Ecto neural progenitor cell (in vitro differentiated cells): ENCODE data around the gene VTCN1.
"Not testable (repeated sequence)": the region's sequence is repeated elsewhere in the genome, so short reads cannot be mapped to it uniquely, and the experiment has no call there.

Experiments
- DNase-seq: peaks from one replicate; pipeline ENCODE4 v3.0.0-alpha.2; 2018; ENCODE audit warnings: low spot score

Gene VTCN1

GRCh38 chr1:117166076-117166475, 44.7 kb downstream of the VTCN1 start:
- no peak for DNase-seq

GRCh38 chr1:117164209-117164608, 46.5 kb downstream of the VTCN1 start:
- no peak for DNase-seq

- no peak for DNase-seq
Observed at GRCh38 chr1:117162816-117163215, 47.9 kb downstream of the VTCN1 start.

- no peak for DNase-seq
Observed at GRCh38 chr1:117161887-117162286, 48.8 kb downstream of the VTCN1 start.

GRCh38 chr1:117151305-117151704, 59.4 kb downstream of the VTCN1 start:
- DNase-seq, result not testable (repeated sequence)

GRCh38 chr1:117150316-117150715, 60.4 kb downstream of the VTCN1 start:
- DNase-seq, result no peak

GRCh38 chr1:117147856-117148588, 62.7 kb downstream of the VTCN1 start:
- no peak for DNase-seq

- DNase-seq, result no peak
Observed at GRCh38 chr1:117147341-117147831, 63.3 kb downstream of the VTCN1 start.

- DNase-seq, result no peak
Observed at GRCh38 chr1:117146575-117147340, 64.0 kb downstream of the VTCN1 start.

- no peak for DNase-seq
Observed at GRCh38 chr1:117146072-117146471, 64.7 kb downstream of the VTCN1 start.

- DNase-seq, result no peak
Observed at GRCh38 chr1:117143871-117144270, 66.9 kb downstream of the VTCN1 start.

- no peak for DNase-seq
Observed at GRCh38 chr1:117143172-117143571, 67.6 kb downstream of the VTCN1 start.

- no peak for DNase-seq
Observed at GRCh38 chr1:117142200-117142599, 68.5 kb downstream of the VTCN1 start.

- no peak for DNase-seq
Observed at GRCh38 chr1:117138561-117138960, 72.2 kb downstream of the VTCN1 start.

- no peak for DNase-seq
Observed at GRCh38 chr1:117138106-117138505, 72.6 kb downstream of the VTCN1 start.

GRCh38 chr1:117137281-117137855, 73.4 kb downstream of the VTCN1 start:
- no peak for DNase-seq

- DNase-seq, result no peak
Observed at GRCh38 chr1:117136749-117137148, 74.0 kb downstream of the VTCN1 start.

GRCh38 chr1:117135329-117135728, 75.4 kb downstream of the VTCN1 start:
- no peak for DNase-seq

- DNase-seq, result no peak
Observed at GRCh38 chr1:117130526-117130925, 80.2 kb downstream of the VTCN1 start.

- DNase-seq, result no peak
Observed at GRCh38 chr1:117128323-117129079, 82.2 kb downstream of the VTCN1 start.

- DNase-seq, result no peak
Observed at GRCh38 chr1:117127795-117128194, 82.9 kb downstream of the VTCN1 start.

- DNase-seq, result no peak
Observed at GRCh38 chr1:117124661-117125060, 86.1 kb downstream of the VTCN1 start.
